ENCODE data around the gene MKI67.

Gene MKI67

DNA sequence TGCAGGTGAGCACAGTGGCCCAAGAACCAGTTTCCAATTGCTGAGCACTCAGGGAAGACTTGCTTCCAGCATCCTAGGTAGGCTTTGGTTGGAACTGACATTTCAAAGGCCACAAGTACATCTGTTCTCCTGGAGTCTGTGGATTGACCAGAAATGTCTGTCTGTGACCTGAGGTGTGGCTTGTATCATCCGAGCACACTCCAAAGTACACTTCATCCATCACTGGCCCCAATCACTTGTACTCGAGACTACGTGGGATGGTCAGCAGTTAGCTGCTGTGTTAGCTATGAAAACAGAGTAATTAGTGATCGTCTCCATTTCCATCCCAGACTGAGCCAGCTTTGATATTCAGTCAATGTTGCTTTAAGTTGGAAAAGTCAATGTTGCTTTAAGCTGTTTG, 45.0 kb downstream of the MKI67 start:
- no peak for DNase-seq

DNA sequence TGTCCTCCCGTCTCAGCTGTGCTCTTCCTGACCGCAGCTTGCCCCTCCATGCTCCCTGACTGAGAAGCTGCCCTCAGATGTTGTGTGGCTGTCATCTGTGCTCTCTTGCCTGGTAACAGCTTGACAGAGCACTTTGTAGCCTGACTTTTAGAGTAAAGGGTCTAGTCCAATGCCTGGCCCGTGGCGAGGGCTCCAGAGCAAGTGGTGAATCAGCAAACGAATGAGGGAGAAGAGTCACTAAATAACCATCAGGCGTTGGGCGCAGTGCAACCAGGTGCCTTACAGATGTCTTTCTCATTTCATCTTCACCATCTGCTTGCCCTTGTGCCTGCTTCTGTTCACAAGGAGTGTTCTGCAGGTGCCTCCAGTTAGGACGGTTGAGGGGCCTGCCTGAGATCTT, 45.6 kb downstream of the MKI67 start:
- peak; percentile 51 for DNase-seq

DNA sequence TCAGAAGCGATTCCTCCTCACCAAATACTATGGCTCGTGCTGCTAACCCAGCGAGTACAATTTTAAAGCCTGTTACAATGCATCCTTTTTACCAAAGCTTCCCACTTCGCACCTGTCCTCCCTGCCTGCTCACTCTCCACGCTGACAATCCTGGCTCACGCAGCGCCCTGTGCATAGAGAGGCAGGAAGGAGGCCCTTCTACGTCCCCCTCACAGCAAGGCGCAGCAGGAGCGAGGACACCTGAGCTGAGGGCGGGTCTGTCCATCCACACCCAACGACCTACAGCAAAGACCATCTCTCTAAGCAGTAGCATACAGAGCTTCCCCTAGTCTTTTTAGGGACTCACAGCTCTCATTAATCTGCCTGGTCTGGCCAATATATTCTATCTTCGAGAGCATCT, 46.0 kb downstream of the MKI67 start:
- no peak for DNase-seq

DNA sequence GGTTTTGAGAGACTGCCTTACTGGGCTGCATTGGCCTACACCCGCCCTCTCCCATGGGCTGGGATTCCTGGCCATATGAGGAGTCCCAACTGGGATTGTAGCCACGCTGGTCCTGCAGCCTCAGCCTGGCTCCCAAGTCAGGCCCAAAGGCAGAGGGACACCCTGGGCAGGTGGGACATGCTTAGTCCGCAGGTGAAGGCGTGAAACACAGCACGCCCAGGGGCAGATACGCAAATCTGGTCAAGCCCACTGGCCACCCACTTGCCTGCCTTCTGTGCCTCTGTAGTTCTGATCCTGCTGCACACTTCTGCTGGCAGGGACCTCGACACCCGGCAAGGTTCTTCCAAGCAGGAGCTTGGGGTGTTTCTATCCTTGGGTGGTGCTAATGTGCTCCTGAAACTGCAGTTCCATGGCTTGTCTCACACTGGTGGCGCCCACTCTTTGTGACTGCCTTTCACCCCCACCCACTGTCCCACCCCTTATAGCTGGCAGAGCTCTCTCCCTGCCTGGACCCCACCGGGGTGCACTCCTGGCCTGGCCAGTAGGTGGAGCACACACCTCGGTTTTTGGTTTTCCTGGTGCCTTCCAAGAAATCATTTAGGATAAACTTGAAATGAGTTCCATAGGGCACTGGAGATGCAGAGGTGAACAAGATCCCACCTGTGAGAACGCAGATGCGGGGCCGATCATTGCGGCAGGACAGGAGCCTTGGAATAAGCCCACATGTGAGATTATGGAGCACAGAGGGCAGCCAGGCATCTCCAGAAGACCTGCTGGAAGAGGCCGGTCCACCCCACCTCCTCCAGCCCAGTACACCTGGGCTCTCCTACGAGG, 47.9 kb downstream of the MKI67 start:
- DNase-seq = peak; percentile 76

DNA sequence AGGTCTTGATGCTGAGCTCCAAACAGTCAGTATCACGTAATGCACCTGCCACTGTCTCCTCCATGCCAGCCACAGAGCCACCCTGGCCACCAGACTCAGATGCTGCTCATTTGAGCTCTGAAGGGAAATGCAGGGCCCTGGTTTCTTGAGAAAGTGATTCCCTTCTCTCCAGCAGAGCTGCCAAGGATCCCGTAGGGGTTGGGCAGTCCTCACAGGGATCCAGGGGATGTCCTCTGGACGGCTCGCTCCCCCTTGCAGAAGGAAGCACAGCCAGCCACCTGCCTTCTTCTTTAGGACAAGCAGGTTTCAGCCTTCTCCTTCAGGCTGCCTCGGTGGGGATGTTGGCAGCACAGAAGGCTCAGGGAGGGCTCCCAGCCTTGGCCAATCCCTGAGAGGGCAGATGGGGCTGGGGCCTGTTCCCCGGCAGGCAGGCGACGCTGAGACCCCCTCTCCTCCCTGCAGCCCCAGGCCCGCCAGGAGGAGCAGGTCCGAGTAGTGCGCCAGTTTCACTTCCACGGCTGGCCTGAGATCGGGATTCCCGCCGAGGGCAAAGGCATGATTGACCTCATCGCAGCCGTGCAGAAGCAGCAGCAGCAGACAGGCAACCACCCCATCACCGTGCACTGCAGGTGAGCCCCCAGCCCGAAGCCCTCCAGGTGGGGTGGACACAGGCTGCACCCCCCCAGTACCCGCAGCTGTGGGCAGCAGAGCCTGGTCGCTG, 48.9 kb downstream of the MKI67 start:
- peak; percentile 43 for DNase-seq

DNA sequence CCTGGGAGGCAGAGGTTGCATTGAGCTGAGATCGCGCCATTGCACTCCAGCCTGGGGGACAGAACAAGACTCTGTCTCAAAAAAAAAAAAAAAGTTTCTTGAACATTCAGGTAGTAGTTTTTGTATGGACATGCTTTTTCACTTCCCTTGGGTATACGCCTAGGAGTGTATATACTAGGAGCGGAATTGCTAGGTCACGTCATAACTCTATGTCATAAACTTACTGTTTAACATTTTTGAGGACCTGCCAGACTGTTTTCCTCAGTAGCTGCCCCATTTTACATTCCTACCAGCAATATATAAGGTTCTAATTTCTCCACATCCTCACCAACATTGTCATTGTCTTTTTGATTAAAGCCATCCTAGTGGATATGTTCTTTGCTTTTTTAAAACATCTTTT, 51.6 kb downstream of the MKI67 start:
- DNase-seq = no peak

DNA sequence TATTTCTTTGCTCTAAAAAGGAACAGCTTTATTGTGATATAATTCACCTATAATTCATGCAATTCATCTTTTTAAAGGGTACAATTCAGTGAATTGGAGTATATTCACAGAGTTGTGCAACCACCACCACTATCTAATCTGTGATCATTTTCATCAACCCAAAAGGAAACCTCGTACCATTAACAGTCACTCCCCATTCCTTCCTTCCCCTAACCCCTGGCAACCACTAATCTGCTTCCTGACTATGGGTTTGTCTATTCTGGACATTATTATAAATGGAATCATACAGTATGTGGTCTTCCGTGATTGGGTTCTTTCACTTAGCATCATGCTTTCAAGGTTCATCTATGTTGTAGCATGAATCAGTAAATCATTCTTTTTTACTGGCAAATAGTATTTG, 52.3 kb downstream of the MKI67 start:
- DNase-seq = no peak

DNA sequence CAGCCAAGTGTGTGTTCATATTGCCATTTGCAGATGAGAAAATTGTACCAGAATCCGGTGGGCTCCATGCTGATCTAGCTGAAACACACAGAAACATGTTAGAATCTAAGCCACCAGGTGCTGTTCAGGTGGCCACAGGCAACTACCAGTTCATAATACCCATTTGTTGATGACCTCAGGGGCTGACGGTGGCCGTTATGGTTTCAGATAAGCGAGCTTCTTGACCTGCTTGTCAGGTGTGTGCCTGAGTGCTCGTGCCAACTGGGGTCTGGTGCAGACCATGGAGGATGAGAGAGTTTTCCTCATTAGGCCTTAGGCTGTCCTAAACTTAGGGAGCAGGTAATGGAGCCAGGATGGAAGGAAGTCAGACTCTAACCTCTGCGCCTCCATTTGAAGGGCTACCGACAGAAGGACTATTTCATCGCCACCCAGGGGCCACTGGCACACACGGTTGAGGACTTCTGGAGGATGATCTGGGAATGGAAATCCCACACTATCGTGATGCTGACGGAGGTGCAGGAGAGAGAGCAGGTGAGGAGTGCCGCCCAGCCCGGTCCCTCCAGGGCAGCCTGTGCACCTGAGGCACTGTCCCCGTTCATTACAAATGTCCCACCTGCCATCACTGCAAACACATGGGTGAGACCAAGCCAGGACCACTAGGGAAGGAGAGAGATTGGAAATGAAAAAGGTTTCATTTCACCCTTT, 53.1 kb downstream of the MKI67 start:
- DNase-seq = no peak

DNA sequence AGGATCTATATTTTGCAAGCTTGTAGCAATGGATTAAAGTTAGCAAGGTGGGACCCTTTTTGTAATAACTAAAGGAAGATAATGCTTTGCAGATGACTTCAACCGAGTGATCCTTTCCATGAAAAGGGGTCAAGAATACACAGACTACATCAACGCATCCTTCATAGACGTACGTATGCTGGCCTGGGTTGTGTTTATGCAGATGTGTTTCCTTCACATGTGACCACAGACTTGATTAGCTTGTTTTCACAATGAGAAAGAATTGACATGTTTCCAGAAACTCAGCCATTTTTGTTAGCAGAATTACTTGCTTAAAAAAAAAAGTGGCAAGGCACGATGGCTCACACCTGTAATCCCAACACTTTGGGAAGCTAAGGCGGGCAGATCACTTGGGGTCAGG, 54.2 kb downstream of the MKI67 start:
- no peak for DNase-seq

DNA sequence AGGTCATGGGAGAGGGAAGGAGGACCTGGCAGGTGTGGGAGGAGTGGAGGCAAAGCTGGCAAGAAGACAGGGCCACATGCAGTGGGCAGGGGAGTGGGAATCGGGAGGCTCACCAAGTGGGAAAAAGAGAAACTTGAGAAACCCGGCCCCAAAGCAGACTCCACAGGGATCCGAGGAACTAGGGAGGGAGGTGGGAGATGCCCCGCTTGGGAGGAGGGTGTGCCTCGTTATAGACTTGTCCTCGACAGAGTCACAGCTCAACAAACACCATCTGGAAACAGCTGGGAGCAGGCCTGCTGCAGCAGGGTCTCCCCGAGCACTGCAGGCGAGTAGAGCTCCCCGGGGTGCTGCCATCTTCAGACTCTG, 54.8 kb downstream of the MKI67 start:
- DNase-seq = no peak

DNA sequence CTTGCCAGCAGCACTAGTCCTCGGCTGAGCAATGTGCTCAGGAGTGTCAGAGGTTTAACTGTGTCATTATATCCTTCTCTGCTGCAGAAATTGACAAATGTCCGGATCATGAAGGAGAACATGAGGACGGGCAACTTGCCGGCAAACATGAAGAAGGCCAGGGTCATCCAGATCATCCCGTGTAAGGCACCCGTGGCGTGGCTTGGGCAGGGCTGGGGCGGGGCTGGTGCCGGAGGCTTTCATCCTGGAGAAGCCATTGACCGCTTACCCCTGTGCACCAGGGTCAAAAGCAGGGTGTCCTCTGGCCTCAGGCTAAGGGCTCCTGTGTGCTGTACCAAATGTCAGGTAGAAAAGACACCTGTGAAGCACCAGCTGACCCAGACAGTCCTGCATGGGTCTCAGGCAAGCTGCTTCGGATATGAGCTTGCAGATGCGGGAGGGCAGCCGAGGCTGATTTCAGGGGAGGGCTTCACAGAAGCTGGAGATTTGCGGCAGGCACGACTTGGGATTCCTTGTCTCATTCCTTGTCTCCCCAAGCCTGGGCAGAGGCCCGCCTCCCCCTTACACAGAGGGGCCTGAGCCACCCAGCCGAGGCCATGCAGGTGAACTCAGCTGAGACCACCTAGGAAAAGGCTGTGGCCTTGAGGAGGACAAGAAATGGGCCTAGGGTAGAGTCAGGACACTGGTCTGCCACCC, 55.4 kb downstream of the MKI67 start:
- no peak for DNase-seq

DNA sequence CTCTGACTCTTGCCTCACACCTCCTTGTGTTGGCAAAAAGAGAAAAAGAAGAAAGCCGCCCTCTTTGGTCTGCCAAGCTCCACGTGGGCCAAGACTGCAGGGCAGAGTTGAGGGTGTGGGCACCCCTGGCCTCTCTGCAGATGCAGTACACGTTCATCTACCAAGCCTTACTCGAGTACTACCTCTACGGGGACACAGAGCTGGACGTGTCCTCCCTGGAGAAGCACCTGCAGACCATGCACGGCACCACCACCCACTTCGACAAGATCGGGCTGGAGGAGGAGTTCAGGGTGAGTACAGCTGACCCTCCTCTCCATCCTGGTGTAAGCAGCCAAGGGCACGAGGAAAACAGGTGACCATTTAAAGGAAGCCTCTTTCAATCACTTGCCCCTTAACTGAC, 56.1 kb downstream of the MKI67 start:
- DNase-seq = no peak

DNA sequence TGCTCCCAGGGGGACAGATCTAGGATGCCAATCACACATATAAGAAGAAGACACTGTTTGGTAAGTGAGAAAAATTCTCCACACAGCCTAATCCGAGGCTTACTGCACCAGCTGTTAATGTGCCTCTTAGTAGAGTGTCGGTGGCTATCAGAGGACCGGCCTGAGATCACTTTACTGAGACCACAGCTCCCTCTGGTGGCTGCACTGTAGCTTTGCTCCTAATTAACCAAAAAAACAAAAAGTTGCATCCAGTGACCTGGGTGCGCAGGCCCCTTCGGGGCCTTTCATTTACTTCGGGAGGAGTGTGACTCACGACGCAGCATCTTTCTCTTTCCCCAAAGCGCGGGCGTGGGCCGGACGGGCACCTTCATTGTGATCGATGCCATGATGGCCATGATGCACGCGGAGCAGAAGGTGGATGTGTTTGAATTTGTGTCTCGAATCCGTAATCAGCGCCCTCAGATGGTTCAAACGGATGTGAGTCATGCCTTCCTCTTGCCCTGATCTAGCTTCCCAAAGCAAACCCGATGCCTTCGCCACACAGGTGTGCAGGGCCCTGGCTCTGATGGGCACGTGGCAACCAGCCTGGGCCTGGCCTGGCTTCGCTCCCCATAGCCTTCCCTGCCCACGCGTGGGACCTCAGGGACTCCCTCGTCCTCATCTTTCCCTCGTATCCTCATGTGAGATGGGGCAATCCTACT, 56.7 kb downstream of the MKI67 start:
- peak; percentile 89 for DNase-seq

DNA sequence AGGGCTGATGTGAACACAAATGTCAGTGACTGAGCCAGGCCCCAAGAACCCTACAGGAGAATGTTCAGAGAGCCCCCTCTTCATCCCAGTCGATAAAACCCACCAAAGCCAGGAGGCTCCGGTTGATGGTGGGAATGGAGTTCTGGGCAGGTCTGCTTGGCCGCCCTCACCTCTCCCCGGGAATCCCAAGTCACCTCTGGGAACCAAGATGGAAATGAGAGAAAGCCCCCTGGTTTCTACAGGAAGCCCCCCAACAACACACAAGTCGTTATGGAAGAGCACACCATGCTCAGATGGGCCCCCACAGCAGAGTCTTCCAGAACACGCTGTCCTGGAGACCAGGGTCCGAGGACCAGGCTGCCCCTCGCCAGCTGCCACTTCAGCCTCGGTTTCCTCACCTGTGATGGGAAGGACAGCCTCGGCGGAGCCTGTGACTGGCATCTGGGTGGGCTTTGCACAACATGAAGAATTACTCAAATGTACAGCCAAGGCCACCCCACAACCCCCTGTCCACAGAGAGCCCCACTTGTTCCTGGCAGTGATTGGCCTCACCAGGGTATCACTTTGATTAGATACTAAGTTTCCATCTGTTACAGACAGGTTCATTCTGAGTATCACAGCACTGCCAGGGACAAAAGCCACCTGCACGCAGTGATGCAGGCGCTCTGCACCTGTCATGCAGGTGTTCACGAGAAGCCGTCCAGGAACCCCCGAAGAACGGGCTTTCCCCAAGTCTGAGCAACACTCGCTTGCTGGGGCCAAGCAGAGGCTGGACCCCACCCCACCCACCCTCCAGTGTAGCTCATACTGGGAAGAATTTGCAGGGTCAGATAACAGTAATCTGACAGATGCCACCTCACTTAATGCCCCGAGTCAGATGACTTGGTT, 57.6 kb downstream of the MKI67 start:
- DNase-seq = no peak

DNA sequence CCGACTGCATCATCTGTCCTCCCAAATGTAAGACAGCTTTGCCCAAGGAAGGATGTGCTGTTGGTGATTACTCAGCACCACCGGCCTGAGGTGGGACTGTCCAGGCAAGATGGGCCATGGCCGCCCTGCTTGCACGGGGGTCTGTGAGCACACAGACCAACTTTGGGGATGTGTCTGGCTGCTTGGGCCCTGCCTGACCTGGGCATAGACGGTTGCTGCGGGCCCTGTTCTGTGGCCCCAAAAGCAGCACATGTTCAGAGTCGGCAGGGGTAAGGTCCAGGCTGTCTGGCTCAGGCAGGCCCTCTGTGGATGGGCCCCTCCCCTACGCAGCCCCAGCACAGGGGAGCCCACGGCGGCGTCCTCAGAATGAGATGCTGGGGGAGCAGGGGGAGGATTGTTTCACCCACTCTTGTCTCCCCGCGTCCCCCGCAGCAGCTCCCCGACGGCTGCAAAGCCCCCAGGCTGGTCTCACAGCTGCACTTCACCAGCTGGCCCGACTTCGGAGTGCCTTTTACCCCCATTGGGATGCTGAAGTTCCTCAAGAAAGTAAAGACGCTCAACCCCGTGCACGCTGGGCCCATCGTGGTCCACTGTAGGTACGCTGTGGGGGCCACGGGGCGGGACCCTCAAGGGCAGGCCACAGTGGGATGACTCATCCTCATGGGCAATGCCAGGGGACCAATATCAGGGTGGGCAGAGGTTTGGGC, 58.4 kb downstream of the MKI67 start:
- DNase-seq = no peak

DNA sequence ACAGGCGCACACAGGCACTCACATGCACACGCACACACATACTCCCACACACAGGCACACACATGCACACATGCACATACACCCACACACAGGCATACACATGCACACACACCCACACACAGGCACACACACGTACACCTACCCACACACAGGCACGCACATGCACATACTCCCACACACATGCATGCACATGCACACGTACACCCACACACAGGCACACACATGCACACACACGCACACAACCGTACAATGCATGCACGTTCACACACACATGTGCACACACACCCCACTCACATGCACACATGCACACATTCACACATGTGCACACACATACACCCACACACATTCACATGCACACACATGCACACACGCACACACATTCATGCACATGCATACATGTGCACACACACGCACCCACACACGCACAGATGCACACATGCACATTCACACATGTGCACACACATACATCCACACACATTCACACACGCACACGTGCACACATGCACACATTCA, 59.3 kb downstream of the MKI67 start:
- DNase-seq = no peak

DNA sequence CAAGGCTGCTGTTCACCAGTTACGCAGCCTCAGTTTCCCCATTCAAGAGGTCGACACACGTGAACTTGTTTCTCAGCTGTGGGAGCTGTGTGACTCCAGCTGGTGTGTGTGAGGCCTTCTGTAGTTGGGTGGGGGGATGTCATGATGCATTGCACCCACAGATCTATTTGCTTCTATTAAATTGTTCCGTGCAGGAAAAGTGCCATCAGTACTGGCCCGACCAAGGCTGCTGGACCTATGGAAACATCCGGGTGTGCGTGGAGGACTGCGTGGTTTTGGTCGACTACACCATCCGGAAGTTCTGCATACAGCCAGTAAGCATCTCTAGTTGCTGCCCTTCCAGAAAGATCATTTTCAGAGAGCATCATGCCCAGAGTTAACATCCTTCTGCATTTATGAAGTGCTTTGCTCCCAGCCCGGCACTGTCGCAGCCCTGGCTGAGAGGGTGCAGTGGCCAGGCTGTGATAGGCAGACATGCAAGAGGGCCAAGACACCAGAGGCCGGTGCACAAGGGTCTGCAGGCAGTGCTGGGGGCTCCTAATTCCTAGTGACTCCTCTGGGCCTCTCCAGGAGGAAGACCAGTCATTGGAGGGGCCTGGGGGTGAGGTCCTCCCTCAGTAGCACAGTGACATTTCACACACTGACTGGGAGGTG, 60.2 kb downstream of the MKI67 start:
- DNase-seq = no peak

DNA sequence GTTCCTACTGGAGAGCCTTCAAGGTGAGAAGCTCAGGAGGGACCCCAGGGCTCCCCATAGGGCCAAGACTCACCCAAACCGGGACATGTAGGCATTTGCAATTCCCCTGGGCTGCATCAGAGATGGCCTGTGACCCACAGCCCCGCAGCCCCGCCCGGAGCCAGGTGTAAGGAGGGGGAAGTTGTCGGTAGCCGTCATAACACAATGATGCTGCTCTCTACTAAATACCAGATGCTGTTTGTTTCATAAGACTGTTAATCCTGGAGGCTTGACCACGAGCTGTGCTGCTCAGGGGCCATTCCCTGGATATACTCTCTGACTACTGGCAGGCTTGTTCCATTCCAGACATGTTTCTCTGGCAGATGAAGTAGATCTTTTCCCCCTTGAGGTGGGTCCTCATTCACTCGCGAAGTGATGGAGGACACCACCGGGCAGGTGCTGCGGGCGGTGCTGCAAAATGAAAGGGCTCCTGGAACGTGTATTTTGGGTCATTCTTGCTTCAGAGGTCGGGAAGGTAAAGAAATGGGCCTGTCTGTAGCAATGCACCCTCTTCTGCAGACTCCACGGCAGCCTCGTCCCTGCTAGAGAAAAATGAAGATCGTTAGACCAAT, 61.1 kb downstream of the MKI67 start:
- no peak for DNase-seq

DNA sequence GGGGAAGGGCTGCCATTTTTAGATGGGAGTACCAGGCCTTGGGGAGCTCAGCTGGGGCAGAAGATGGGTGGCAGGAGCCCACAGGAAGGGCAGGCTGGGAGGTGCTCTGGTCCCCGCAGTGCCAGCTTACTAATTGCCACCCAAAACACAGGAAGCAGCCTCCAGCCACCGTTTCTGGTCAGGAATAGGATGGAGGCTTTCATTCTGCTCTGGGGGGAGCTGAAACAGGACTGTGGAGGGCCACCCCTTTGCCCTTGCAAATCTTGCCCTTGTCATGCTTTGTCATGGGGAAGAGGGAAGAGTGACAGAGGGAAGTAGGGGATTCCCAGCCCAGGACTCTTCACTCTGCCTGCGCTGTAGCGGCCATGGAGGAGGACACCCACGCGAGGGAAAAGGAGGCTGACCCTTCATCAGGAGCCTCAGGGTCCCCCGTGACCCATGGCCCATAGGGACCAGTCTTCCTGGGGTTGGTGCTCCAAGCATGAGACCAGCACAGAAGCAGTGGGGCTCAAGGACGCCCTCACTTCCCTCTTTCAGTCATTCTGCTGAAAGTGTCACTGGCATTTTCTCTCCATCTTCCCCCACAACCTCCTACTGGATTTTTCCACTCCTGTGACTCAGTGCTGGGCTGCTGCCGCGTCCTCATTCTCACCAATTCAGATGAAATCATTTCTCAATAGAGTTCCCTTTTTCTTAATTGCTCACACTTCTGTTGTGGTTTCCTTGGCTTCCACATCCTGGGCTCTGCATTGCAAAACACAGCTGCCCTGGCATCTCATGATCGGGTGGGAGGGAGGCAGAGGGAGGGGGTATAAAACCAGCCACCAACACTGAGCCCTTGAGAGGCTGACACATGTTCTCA, 61.9 kb downstream of the MKI67 start:
- DNase-seq = peak; percentile 87
